AG04450 (cell line): Measurements from ENCODE around the gene LRPAP1. TPM values are rescaled to one million over a fixed set of nuclear protein-coding genes. Genes with fewer than 3 reads are reported as not detected.
A peak's percentile ranks its signal among the peaks of the same experiment; 100 is the strongest.

ENCODE experiments used
- CTCF ChIA-PET: fragments of 300-600, 350-600 bp; formaldehyde crosslinking; extraction: SDS; loops from one replicate; lab custom pipeline; 2022; ENCODE audit warnings: antibody characterized with exemption, inconsistent platforms; lab: Charles Lee
- POLR2A ChIA-PET: fragments of 350-600 bp; formaldehyde crosslinking; extraction: SDS; loops from one replicate; lab custom pipeline; 2021; ENCODE audit warnings: antibody characterized with exemption, inconsistent platforms; lab: Yijun Ruan, JAX
- DNase-seq: peaks from one replicate; pipeline ENCODE4 v3.0.0-alpha.2; 2011; ENCODE audit warnings: low read depth, low spot score
- H3K27ac ChIP-seq: one replicate; pipeline ENCODE4 v1.5.1; 2012; ENCODE audit warnings: low read depth, low read length, control low read depth
- H3K27me3 ChIP-seq: one replicate; pipeline ENCODE4 v1.6.0; 2012; ENCODE audit warnings: low read length; ENCODE audit not compliant: control insufficient read depth, insufficient read depth
- H3K4me3 ChIP-seq: 2 replicates; pipeline ENCODE4 v1.5.1; 2011; ENCODE audit warnings: mild to moderate bottlenecking, low read depth, low read length, control low read depth
- H3K9me3 ChIP-seq: 2 replicates; pipeline ENCODE4 v1.5.1; 2012; ENCODE audit warnings: low read length; ENCODE audit not compliant: control insufficient read depth, insufficient read depth
- polyA plus RNA-seq: library from polyadenylated mRNA; depleted of rRNA; stranded (reverse); fragments of >200 nt; gene quantifications from 2 replicates; pipeline ENCODE4 v1.2.3, GENCODE V29; 2011
- TF ChIP-seq, protein P1 (sequence below): IDR thresholded peaks from 2 replicates; pipeline ENCODE4 v1.5.1; 2011; ENCODE audit warnings: low read depth, low read length, control low read depth, inconsistent platforms

Gene LRPAP1
- polyA plus RNA-seq, 1 experiment, result 150 TPM

DNA sequence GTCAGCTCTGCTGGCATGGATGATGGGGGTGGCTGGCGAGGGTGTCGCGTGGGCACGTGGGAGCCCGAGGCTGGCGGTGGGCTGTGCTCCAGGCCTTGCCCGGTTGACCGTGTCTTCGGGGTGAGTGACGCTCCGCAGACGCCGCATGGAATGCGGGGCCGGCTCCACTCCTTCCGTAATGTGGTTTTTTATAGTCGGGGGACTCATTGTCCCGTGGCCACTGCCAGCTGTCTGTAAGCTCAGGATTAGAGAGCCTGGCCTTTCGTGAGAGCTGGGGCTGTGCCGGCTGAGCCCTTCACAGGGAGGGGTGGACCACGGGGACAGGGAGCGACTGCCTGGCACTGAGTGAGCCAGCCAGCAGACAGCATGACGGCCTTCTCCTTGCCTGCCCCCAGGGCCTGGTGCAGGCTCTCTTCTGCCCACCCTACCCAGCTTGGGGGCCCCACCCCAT lies 48.7 kb downstream of the LRPAP1 start:
- ChIA-PET POLR2A (no interaction called here), CTCF (interaction anchor here (1.4 kb wide), 1 partner anchor 137 kb away, joined by 3 read pairs; no protein-coding TSS in a partner anchor)
- Histone ChIP-seq H3K27ac (no peak overlapping the region), H3K9me3 (no peaks in the 10 kb centered on the region; the same call in 1 of the 2 replicates), H3K27me3 (peaks cover 38% of the 10 kb centered on the region), H3K4me3 (no peak overlapping the region)
- no peak for DNase-seq
- TF ChIP-seq, protein P1, sequence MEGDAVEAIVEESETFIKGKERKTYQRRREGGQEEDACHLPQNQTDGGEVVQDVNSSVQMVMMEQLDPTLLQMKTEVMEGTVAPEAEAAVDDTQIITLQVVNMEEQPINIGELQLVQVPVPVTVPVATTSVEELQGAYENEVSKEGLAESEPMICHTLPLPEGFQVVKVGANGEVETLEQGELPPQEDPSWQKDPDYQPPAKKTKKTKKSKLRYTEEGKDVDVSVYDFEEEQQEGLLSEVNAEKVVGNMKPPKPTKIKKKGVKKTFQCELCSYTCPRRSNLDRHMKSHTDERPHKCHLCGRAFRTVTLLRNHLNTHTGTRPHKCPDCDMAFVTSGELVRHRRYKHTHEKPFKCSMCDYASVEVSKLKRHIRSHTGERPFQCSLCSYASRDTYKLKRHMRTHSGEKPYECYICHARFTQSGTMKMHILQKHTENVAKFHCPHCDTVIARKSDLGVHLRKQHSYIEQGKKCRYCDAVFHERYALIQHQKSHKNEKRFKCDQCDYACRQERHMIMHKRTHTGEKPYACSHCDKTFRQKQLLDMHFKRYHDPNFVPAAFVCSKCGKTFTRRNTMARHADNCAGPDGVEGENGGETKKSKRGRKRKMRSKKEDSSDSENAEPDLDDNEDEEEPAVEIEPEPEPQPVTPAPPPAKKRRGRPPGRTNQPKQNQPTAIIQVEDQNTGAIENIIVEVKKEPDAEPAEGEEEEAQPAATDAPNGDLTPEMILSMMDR, result no peak

DNA sequence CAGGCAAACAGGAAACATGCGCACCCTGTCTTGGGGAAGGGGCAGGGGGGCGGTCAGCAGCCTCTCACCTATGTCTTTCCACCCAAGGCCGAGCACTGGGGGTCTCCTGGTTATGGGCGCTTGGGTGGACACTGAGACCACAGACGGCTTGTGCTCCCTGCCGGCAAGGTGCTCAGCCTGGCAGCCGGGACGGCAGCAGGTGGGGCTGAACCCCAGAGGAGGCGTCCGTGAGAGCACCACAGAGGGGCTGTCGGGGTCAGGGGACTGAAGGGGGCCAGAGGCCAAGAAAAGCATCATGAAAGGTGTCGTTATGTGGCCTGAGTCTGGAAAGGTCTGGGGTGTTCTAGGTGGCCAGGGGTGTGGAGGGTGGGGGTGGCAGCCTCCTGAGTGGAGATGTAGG lies 49.5 kb downstream of the LRPAP1 start:
- DNase-seq, result no peak
- Histone ChIP-seq H3K27ac (no peak overlapping the region), H3K9me3 (no peaks in the 10 kb centered on the region; the same call in 1 of the 2 replicates), H3K27me3 (peaks cover 40% of the 10 kb centered on the region), H3K4me3 (no peak overlapping the region)
- POLR2A ChIA-PET, result interaction anchor here (0.6 kb wide), 1 partner anchor 141 kb away, joined by 3 read pairs; no protein-coding TSS in a partner anchor
- TF ChIP-seq, protein P1, result no peak
- CTCF ChIA-PET, result interaction anchor here (0.6 to 3.4 kb wide), 2 partner anchors 31 to 293 kb away, joined by 3 to 13 read pairs; no protein-coding TSS in a partner anchor

DNA sequence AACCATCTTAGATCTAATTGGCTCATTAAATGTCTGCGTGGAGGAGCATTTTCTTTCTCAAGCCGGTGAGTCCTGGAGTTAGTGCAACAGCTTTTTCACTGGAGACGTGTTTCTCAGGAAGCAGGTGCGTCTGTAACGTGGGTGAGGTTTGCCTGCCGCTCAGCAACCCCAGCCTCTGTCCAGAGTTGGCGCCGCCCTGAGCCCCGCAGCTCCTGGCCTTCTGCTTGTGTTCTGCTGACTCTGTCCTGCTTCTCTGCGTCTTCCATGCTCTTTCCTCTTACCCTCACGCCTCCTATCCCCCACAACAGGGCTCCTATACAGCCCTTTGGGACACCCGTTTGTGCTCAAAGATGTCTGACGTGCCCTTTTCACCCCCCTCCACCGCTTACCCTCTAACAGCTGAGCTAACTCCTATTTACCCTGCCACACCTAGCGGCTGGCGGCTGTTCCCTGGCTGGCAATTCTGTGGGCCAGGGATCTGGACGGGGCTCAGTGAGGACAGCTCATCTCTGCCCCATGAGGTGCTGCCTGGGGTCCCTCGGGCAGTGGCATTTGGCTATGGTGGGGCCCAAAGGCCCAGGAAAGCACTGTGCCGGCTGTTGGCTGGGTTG lies 50.3 kb downstream of the LRPAP1 start:
- H3K4me3 ChIP-seq, result no peak overlapping the region
- H3K9me3 ChIP-seq, result no peaks in the 10 kb centered on the region; the same call in 1 of the 2 replicates
- H3K27ac ChIP-seq, result no peak overlapping the region
- CTCF ChIA-PET, result interaction anchor here (1.0 to 3.4 kb wide), 10 partner anchors 11 to 471 kb away, joined by 3 to 94 read pairs (median 12); no protein-coding TSS in a partner anchor
- peaks cover 39% of the 10 kb centered on the region for H3K27me3 ChIP-seq
- POLR2A ChIA-PET, result no interaction called here
- no peak for DNase-seq
- TF ChIP-seq, protein P1, result no peak

DNA sequence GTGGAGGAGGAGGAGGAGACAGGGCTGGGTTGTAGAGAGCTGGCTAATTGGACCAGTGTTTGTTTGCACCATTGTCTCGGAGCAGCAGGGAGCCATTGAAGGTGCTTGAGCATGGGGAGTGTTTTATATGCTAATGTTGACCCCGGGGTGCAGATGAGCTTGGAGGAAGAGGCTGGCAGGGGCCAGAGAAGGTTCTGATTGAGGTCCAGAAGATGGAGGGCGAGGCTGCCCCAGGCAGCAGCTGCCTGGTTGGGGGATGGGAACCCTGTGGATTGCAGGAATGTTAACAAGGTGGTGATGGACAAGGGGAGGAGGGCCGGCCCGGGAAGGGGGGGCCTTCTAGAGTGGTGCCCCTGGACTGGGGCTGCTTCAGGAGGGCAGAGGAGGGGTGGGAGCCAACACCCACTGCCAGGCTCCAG lies 51.1 kb downstream of the LRPAP1 start:
- no peak overlapping the region for H3K27ac ChIP-seq
- CTCF ChIA-PET, result interaction anchor here (0.6 to 3.4 kb wide), 50 partner anchors 10 to 804 kb away, joined by 3 to 94 read pairs (median 4); no protein-coding TSS in a partner anchor
- peaks cover 36% of the 10 kb centered on the region for H3K27me3 ChIP-seq
- TF ChIP-seq, protein P1, result no peak
- H3K9me3 ChIP-seq, result no peaks in the 10 kb centered on the region; the same call in 1 of the 2 replicates
- POLR2A ChIA-PET, result no interaction called here
- H3K4me3 ChIP-seq, result no peak overlapping the region
- DNase-seq, result no peak

DNA sequence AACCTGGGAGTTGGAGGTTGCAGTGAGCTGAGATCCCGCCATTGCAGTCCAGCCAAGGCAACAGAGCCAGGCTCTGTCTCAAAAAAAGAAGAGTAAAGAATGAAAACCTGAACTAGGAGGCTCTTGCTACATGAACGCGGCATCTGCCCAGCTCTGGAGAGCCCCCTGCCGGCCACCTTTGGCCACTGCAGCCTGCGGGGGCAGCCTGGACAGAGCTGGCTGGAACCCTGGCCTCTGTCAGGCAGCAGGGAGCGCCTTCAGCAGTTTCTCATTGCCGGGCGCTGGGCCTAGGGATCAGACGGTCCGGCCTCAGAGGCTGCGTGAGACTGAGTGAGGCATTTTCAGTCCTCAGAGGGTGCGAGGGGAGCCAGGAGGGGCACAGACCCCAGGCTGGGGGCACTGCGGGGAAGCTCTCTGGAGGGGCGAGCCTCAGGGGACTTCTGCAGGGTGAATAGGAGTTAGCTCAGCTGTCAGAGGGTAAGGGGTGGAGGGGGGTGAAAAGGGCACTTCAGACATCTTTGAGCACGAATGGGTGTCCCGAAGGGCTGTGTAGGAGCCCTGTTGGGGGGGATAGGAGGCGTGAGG lies 51.6 kb downstream of the LRPAP1 start:
- Histone ChIP-seq H3K27me3 (peaks cover 35% of the 10 kb centered on the region), H3K9me3 (no peaks in the 10 kb centered on the region; the same call in 1 of the 2 replicates), H3K27ac (no peak overlapping the region), H3K4me3 (no peak overlapping the region)
- ChIA-PET POLR2A (interaction anchor here (0.6 to 0.8 kb wide), 2 partner anchors 29 to 89 kb away, joined by 3 to 6 read pairs; no protein-coding TSS in a partner anchor), CTCF (interaction anchor here (0.6 to 3.4 kb wide), 55 partner anchors 9 to 805 kb away, joined by 3 to 94 read pairs (median 4); no protein-coding TSS in a partner anchor)
- DNase-seq, result peak; percentile 55
- TF ChIP-seq, protein P1, result peak; percentile 98
